ENCODE data around the gene ZNF524. TPM values are rescaled to one million over a fixed set of nuclear protein-coding genes. Genes with fewer than 3 reads are reported as not detected.

Gene ZNF524
- polyA plus RNA-seq, 1 donor, result 18.9 TPM

DNA sequence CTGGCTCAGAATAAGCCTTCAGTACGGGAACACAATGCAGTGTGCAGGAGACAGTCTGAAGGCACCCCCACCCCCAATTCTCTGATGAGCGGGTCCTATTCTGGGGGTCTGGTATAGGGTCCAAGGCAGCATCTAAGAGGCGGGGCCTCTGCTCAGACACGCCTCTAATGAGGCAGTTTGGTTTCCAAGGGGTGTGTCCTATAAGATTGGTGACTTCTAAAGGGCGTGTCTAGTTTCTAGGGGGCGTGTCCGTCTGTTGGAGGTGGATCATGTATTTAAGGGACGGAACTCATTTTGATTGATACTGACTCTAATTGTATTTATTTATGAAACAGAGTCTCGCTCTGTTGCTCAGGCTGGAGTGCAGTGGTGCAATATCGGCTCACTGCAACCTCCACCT is 9.5 kb upstream of the ZNF524 start:
- no peak overlapping the region for H3K4me3 ChIP-seq (ENCODE audit: low read length)
- no peaks in the 10 kb centered on the region for H3K27me3 ChIP-seq (ENCODE audit: control insufficient read depth, insufficient read depth, low read length)
- no peak for DNase-seq
- no peak overlapping the region for H3K27ac ChIP-seq (ENCODE audit: low read length)
- no peaks in the 10 kb centered on the region for H3K9me3 ChIP-seq (ENCODE audit: control insufficient read depth, low read depth, low read length)
- peaks cover 12% of the 10 kb centered on the region for H3K4me1 ChIP-seq (ENCODE audit: control insufficient read depth, insufficient read depth, low read length)
- H3K36me3 ChIP-seq (ENCODE audit: control insufficient read depth, insufficient read depth, low read length), result peaks cover 19% of the 10 kb centered on the region
- WGBS (ENCODE audit: insufficient coverage, low lambda C conversion rate), result no CpG with 5 or more reads among the region's 10 CpGs

DNA sequence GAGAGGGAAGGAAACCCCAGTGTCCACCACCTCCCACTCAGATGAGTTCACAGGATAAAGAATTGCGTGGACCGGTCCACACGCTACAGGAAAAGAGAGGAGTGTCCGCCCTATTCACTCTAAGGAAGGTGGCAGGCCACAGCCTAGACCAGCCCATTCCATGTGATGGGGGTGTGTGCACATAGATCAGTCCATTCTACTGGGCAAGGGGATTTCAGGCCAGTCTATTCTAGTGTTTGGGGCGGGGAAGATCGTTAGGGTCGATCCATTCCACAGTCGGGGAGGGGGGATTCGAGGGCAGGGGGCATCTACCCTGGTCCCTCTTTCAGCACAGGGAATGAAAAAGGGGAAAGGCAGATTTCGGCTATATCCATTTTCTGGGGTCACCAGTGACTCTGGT is 8.5 kb upstream of the ZNF524 start:
- peaks cover 28% of the 10 kb centered on the region for H3K36me3 ChIP-seq (ENCODE audit: control insufficient read depth, insufficient read depth, low read length)
- no peak overlapping the region for H3K4me3 ChIP-seq (ENCODE audit: low read length)
- WGBS (ENCODE audit: insufficient coverage, low lambda C conversion rate), result no CpG with 5 or more reads among the region's 10 CpGs
- H3K9me3 ChIP-seq (ENCODE audit: control insufficient read depth, low read depth, low read length), result no peaks in the 10 kb centered on the region
- H3K4me1 ChIP-seq (ENCODE audit: control insufficient read depth, insufficient read depth, low read length), result peaks cover 7% of the 10 kb centered on the region
- no peak overlapping the region for H3K27ac ChIP-seq (ENCODE audit: low read length)
- H3K27me3 ChIP-seq (ENCODE audit: control insufficient read depth, insufficient read depth, low read length), result no peaks in the 10 kb centered on the region
- DNase-seq, result no peak

DNA sequence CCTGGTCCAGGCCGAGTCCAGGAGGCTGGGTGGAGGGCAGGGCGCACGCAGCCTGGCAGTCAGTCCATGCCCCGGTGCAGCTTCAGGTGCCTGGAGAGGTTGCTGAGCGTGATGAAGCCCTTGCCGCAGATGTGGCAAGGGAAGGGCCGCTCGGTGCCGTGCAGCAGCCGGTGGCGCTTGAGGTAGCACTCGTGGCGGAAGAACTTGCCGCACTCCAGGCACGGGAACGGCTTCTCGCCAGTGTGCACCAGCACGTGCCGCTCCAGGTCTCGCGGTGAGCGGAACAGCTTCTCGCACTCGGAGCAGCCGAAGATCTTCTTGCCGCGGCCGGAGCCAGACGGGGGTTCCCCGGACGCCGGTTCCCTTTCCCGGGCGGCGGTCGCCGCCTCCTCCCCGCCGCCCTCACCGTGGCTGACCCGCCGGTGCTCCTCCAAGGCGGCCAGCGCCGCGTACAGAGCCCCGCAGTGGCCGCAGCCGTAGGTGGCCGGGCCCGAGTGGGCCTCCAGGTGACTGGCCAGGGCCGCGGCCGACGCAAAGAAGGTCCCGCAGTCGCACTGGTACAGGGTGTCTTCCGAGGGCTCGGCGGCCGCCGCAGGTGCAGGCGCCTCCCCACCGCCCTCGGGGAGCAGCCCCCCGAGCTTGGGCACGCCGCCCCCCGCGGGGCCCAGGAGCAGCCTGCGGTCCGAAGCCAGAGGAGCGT is 7.5 kb upstream of the ZNF524 start:
- Histone ChIP-seq H3K4me3 (ENCODE audit: low read length) (no peak overlapping the region), H3K27me3 (ENCODE audit: control insufficient read depth, insufficient read depth, low read length) (no peaks in the 10 kb centered on the region), H3K27ac (ENCODE audit: low read length) (no peak overlapping the region), H3K36me3 (ENCODE audit: control insufficient read depth, insufficient read depth, low read length) (peaks cover 33% of the 10 kb centered on the region), H3K9me3 (ENCODE audit: control insufficient read depth, low read depth, low read length) (no peaks in the 10 kb centered on the region), H3K4me1 (ENCODE audit: control insufficient read depth, insufficient read depth, low read length) (no peaks in the 10 kb centered on the region)
- no CpG with 5 or more reads among the region's 73 CpGs for WGBS (ENCODE audit: insufficient coverage, low lambda C conversion rate)
- DNase-seq, result no peak

DNA sequence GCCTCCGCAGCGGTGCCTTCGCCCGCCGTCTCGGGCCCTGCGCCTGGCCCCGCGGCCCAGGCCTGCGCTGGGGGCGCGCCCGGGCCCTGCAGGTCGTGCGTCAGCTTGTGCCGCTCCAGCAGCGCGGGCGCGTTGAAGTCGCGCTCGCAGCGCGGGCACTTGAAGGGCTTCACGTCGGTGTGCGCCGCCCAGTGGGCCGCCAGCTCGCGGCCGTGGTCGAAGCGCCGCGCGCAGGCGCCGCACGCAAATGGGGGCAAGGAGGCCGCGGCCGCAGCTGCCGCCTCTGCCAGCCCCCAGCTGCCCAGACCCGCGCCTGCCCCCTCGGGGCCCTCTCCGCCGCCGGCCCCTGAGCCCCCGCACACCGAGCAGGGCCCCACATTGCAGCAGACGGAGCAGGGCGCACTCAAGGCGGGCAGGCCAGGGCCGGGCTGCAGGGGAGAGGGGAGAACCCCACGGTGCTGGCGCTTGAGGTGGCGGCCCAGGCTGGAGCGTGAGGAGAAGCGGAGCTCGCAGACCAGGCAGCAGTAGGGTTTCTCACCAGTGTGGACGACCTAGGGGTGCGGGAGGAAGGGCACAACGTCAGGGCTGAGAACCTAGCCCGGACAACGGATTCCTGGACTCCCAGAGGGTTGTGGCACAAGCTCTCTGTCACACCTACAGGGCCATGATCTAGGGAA is 6.9 kb upstream of the ZNF524 start:
- Histone ChIP-seq H3K4me1 (ENCODE audit: control insufficient read depth, insufficient read depth, low read length) (no peaks in the 10 kb centered on the region), H3K36me3 (ENCODE audit: control insufficient read depth, insufficient read depth, low read length) (peaks cover 34% of the 10 kb centered on the region), H3K4me3 (ENCODE audit: low read length) (no peak overlapping the region), H3K9me3 (ENCODE audit: control insufficient read depth, low read depth, low read length) (no peaks in the 10 kb centered on the region), H3K27ac (ENCODE audit: low read length) (no peak overlapping the region), H3K27me3 (ENCODE audit: control insufficient read depth, insufficient read depth, low read length) (no peaks in the 10 kb centered on the region)
- WGBS (ENCODE audit: insufficient coverage, low lambda C conversion rate), result no CpG with 5 or more reads among the region's 68 CpGs
- DNase-seq, result no peak

DNA sequence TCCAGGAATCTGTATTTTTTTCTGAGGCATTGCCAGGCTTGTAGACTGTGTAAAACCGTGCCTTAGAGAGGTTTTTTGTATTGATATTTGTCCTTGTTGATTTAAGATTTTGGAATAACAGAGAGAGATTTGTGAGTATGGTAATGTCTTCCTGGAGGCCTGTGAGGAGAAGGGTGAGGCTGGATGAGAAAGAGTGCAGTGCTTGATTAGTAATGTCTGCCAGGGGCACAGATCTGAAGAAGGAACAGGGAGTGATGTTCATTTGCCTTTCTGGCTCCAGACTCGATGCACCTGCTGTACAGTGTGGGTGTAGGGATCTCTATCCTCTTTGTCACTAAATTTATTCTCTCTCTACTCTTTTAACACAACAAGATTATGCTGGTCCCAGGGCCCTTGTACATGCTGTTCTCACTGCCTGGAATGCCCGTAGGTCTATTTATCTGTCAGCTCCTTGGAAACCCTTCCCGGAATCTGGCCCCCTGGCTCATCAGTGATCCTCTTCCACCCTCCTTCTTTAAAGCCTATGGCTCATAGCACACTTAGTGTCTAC is 5.0 kb upstream of the ZNF524 start:
- Histone ChIP-seq H3K4me3 (ENCODE audit: low read length) (no peak overlapping the region), H3K36me3 (ENCODE audit: control insufficient read depth, insufficient read depth, low read length) (peaks cover 34% of the 10 kb centered on the region), H3K27me3 (ENCODE audit: control insufficient read depth, insufficient read depth, low read length) (no peaks in the 10 kb centered on the region), H3K9me3 (ENCODE audit: control insufficient read depth, low read depth, low read length) (peaks cover 4% of the 10 kb centered on the region), H3K27ac (ENCODE audit: low read length) (no peak overlapping the region), H3K4me1 (ENCODE audit: control insufficient read depth, insufficient read depth, low read length) (no peaks in the 10 kb centered on the region)
- no peak for DNase-seq
- no CpG with 5 or more reads among the region's 4 CpGs for WGBS (ENCODE audit: insufficient coverage, low lambda C conversion rate)

DNA sequence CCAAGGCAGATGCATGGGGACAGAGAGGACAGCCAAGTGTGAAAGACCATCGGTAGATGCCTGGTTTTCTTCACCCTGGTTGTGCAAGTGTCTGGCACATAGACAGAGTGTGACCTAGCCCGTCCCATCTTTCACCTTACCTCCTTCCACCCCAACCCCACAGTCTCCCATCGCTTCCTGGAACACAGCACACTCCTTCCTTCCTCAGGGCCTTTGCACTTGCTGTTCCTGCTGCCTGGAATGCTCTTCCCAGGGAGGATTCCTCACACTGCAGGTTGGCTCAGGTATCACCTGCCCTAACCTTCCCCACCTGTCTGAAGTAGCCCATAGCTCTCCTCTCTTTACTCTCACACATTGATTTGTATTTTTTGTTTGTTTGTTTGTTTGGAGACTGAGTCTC is 3.8 kb upstream of the ZNF524 start:
- WGBS (ENCODE audit: insufficient coverage, low lambda C conversion rate), result 100% methylated on average over 2 of the region's 3 CpGs
- H3K4me3 ChIP-seq (ENCODE audit: low read length), result no peak overlapping the region
- H3K9me3 ChIP-seq (ENCODE audit: control insufficient read depth, low read depth, low read length), result peaks cover 4% of the 10 kb centered on the region
- no peaks in the 10 kb centered on the region for H3K27me3 ChIP-seq (ENCODE audit: control insufficient read depth, insufficient read depth, low read length)
- no peak overlapping the region for H3K27ac ChIP-seq (ENCODE audit: low read length)
- H3K4me1 ChIP-seq (ENCODE audit: control insufficient read depth, insufficient read depth, low read length), result peaks cover 4% of the 10 kb centered on the region
- no peak for DNase-seq
- H3K36me3 ChIP-seq (ENCODE audit: control insufficient read depth, insufficient read depth, low read length), result peaks cover 33% of the 10 kb centered on the region

DNA sequence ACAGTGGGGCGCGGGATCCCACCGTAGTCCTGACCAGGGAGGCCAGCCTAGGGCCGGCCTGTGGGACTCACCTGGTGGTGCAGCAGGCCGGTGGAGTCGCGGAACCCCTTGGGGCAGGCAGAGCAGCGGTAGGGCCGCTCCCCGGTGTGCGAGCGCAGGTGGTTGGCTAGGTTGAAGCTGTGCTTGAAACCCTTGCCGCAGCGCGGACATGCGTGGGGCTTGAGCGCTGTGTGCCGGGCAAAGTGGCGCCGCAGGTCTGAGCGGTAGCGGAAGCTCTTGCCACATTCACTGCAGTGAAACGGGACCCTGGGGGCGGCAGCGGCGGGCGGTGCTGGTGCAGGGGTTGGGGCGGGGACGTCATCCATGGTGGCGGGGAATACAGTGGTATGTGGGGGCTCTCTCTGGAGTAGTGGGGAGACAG is 2.6 kb upstream of the ZNF524 start:
- Histone ChIP-seq H3K4me3 (ENCODE audit: low read length) (no peak overlapping the region), H3K27ac (ENCODE audit: low read length) (no peak overlapping the region), H3K4me1 (ENCODE audit: control insufficient read depth, insufficient read depth, low read length) (peaks cover 4% of the 10 kb centered on the region), H3K9me3 (ENCODE audit: control insufficient read depth, low read depth, low read length) (peaks cover 7% of the 10 kb centered on the region), H3K36me3 (ENCODE audit: control insufficient read depth, insufficient read depth, low read length) (peaks cover 26% of the 10 kb centered on the region), H3K27me3 (ENCODE audit: control insufficient read depth, insufficient read depth, low read length) (no peaks in the 10 kb centered on the region)
- WGBS (ENCODE audit: insufficient coverage, low lambda C conversion rate), result no CpG with 5 or more reads among the region's 30 CpGs
- no peak for DNase-seq

DNA sequence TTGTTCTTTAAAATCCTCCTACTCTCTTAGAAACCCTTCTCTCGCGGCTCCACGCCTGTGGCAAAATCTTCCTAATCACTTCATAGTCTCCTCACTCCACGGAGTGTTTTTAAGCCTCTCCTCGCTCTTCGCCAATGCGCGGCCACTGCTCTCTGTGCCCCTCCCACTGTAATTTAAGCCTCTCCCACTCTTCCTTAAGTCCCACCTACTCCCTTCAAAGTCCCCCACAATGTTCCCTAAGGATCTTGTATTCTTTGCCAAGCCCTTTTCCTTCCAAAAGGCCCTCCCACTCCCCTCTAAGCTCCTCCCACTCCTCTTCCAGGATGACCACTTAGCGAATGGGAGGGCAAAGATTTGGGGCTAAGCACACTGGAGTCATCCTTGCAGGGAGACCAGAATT is 2.1 kb upstream of the ZNF524 start:
- no peak overlapping the region for H3K27ac ChIP-seq (ENCODE audit: low read length)
- DNase-seq, result no peak
- 87% methylated on average over 5 of the region's 9 CpGs for WGBS (ENCODE audit: insufficient coverage, low lambda C conversion rate)
- H3K36me3 ChIP-seq (ENCODE audit: control insufficient read depth, insufficient read depth, low read length), result peaks cover 26% of the 10 kb centered on the region
- peaks cover 4% of the 10 kb centered on the region for H3K4me1 ChIP-seq (ENCODE audit: control insufficient read depth, insufficient read depth, low read length)
- no peaks in the 10 kb centered on the region for H3K27me3 ChIP-seq (ENCODE audit: control insufficient read depth, insufficient read depth, low read length)
- no peak overlapping the region for H3K4me3 ChIP-seq (ENCODE audit: low read length)
- H3K9me3 ChIP-seq (ENCODE audit: control insufficient read depth, low read depth, low read length), result peaks cover 7% of the 10 kb centered on the region

DNA sequence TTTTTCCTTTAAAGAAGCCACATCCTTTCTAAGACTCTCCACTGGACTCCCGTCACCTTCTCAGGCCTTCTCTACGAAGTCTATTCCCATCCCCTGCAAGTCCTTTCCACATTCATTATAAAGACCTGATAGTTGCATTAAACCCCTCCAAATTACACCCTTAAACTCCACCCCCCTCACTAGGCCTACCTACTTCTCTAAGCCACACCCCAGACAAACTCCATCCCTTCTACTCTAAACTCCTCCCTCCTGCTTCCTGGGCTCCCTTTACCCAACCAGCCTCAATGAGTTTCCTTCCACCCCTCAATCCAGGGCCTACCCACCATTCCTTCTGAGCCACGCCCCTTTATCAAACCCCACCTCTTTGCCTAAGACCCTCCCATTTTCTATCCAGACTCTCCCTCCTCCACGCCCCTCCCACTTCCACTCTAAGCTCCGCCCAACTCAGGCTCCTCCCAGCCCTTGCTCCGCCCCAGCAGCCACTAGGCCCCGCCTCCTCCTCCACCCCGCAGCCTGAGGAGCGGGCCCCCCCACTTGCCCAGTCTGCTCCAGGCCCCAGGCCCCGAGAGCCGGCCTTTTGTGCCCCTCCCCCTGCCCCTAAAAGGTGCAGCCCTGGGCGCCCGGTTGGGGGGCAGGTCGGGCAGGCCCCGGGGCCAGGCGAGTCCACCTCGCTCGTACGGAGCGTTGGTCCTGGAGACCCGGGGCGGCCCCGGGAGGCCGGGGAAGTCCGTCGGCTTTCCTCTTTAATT is 1.2 kb upstream of the ZNF524 start:
- peak; percentile 90 to 94 for DNase-seq
- WGBS (ENCODE audit: insufficient coverage, low lambda C conversion rate), result 33% methylated on average over 3 of the region's 26 CpGs
- peak overlapping the region; percentile 91 for H3K27ac ChIP-seq (ENCODE audit: low read length)
- H3K36me3 ChIP-seq (ENCODE audit: control insufficient read depth, insufficient read depth, low read length), result peaks cover 21% of the 10 kb centered on the region
- H3K4me1 ChIP-seq (ENCODE audit: control insufficient read depth, insufficient read depth, low read length), result peaks cover 4% of the 10 kb centered on the region
- peak overlapping the region; percentile 74 for H3K4me3 ChIP-seq (ENCODE audit: low read length)
- peaks cover 7% of the 10 kb centered on the region for H3K9me3 ChIP-seq (ENCODE audit: control insufficient read depth, low read depth, low read length)
- no peaks in the 10 kb centered on the region for H3K27me3 ChIP-seq (ENCODE audit: control insufficient read depth, insufficient read depth, low read length)

DNA sequence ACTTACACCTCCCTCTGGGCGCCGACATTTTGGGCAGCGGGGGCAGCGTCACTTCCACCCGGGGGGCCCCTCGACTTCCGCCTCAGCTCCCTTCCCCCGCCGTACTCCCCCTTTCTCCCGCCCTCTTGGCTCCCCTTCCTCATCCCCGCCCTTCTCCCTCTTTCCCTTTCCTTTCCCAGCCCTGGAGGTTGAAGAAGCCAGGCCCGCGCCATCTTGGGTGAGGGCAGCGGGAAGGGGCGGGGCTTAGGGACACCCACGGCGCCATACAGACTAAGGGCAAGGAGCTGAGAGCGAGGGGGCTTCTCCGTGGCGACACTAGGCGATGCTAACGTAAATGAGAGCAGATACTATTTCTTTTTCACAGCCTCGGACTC is 633 bp upstream of the ZNF524 start, which contains the start of gene FIZ1:
Gene FIZ1, minus strand, starts transcription at position 50 of the 374 bp plus-strand sequence. CDS start 1,652 bp downstream, outside the sequence.
- 0% methylated on average over 6 of the region's 23 CpGs for WGBS (ENCODE audit: insufficient coverage, low lambda C conversion rate)
- DNase-seq, result peak; percentile 99 to 100
- Histone ChIP-seq H3K9me3 (ENCODE audit: control insufficient read depth, low read depth, low read length) (peaks cover 7% of the 10 kb centered on the region), H3K27ac (ENCODE audit: low read length) (peak within 1 kb of the TSS; percentile 91), H3K27me3 (ENCODE audit: control insufficient read depth, insufficient read depth, low read length) (no peaks in the 10 kb centered on the region), H3K4me1 (ENCODE audit: control insufficient read depth, insufficient read depth, low read length) (peaks cover 5% of the 10 kb centered on the region), H3K36me3 (ENCODE audit: control insufficient read depth, insufficient read depth, low read length) (peaks cover 20% of the 10 kb centered on the region), H3K4me3 (ENCODE audit: low read length) (peak within 1 kb of the TSS; percentile 74)
